NCI-H2029 treated with DMSO at 0.1 percent for 48 hours (cell line): ENCODE results near the gene GABARAP.

ENCODE experiments used
- DNase-seq: peaks from one replicate; lab custom pipeline; 2025; lab: John Stamatoyannopoulos, UW

GABARAP gene

DNA sequence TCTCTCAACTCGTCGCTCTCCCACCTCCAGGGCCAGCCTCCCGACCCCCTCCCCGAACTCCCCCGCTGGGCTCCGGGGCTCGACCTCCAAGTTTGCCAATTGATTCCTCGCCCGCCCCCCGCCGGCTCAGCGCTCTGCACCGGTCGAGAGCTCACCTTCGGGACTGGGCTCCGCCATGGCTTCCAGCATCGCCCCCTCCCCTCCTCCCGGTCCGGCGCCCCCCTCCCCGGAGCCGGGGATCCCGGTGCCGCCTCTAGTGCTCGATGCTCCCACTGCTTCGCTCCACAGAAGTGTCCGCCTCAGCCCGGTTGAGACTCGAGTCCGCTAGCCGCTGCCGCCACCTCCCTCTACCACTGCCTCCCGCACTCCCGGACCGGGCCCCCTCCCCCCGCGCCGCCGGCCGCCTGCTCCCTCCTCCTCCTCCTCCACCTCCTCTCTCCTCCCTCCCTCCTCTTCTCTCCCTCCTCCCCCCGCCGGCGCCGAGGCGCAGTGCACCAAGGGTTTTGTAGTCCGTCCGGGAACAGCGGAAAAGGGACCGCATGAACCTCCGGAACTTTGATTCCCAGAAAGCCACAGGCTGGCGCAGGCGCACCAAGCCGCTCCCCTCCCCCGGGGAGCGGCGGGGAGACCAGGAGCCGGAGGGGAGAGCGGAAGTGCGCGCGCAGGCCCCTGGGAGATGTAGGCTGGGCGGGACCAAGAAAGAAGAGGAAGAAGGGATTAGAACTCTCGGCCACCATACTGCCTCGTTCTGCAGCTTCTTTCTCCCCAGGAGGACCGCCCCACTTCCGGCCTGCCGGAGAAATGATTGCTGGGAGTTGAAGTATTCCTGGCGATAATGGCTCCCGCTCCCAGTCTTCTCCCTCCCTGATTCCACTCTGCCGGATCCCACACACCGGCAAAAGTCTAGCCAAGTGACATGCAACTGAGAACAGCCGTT lies 2.9 kb downstream of the GABARAP start, which contains the start of gene PHF23:
Gene PHF23 (minus strand): TSS at position 367 of the 937 bp plus-strand sequence. CDS start 178 bp downstream, at position 189.
- peak; percentile 90 for DNase-seq

DNA sequence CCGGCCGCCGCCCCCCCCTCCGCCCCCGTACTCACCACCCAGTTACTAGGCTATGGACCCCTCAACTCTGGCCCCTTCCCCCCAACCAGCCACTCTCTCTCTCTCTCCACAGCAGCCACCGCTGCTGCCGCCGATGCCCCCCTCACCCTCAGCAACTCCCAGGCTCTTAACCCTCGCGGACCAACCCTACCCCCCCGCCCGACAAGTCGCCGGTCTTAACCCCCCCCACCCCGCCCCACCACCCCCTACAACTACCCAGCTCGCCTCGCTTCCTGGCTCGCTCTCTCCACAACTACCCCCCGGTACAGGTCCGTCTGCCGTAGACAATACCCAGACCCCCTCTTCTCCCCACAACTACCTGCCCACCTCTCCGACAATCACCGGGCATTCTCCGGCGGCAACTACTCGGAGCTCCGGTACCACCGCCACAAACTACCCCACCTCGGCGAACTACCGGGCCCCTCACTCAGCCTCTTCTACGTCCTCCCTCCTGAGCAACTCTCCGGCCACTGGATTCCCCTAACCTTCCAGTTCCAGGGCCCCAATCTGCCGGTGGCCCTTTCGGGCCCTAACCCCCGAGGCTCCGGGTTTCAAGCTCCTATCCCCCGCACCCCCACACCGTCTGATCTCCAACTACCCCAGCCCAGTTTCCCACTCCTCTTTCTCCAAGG lies 3.7 kb downstream of the GABARAP start:
- no peak for DNase-seq

DNA sequence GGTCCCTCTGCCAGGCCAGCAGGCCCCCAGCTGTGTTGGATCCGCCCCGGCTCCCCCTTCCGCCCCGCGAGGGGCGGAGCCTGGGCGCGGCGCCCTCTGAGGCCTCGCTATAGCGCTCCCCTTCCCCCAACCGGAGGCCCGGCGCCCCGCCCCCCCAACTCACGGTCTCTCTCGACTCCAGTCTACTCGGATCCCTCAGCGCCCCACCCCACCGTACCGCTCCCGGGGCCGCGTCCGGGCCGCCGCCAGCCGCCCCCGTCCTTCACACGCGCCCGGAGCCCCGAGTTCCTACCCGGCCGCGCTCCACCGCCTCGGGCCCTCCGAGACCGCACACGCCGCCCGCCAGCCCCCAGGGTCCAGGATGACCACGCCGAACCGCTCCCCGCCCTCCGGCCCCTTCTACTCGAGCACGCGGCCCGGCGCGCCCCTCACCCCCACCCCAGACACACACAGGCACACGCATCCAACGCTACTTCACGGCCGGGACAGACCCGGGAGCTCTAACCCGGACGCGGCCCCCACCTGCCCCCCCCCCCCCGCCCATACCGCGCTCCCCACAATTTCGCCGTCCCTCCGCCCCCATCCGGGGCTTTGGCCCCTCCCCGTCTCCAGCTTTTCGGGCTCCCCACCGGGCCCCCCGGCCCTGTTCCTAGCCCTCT lies 4.4 kb downstream of the GABARAP start:
- no peak for DNase-seq

DNA sequence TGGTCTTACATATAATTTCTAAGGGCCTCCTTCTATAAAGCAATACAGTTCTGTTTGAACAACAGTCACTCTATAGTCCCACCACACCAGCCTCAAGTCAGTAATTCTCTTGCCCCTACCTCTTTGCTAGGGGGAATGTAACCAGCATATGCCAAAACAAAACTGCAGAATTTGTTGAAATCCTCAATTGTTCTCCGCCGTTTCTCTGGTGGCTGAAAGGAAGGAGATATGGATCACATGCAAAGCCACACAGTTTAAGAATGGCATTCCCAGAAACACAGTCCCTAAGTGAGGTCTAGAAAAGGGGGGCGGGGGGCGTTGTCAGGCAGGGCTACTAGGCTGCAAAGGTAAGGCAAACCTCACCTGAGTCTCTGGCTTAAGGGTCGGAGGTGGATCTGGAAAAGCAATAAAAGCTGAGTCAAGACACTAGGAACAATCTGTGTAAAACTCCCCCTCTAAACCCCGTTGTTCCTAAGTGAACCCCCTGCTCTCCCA lies 4.9 kb downstream of the GABARAP start:
- no peak for DNase-seq

DNA sequence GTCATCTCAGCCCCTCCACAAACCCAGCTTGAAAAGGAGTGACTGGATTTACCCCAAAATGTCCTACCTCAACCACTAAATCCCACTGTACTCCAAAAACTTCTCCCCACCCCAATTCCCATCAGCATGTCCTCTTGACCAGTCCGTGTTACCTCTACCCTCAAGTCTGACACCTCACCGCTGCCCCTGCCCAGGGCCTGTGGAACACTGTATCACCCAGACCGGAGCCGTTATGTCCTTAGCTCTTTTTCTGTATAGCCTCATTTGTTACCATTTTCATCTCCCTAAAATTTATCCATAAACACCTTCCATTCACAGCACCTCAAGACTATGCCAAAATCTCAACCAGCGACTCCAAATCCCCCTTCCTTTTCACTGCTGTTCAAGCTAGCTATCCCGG lies 5.4 kb downstream of the GABARAP start:
- DNase-seq: no peak

DNA sequence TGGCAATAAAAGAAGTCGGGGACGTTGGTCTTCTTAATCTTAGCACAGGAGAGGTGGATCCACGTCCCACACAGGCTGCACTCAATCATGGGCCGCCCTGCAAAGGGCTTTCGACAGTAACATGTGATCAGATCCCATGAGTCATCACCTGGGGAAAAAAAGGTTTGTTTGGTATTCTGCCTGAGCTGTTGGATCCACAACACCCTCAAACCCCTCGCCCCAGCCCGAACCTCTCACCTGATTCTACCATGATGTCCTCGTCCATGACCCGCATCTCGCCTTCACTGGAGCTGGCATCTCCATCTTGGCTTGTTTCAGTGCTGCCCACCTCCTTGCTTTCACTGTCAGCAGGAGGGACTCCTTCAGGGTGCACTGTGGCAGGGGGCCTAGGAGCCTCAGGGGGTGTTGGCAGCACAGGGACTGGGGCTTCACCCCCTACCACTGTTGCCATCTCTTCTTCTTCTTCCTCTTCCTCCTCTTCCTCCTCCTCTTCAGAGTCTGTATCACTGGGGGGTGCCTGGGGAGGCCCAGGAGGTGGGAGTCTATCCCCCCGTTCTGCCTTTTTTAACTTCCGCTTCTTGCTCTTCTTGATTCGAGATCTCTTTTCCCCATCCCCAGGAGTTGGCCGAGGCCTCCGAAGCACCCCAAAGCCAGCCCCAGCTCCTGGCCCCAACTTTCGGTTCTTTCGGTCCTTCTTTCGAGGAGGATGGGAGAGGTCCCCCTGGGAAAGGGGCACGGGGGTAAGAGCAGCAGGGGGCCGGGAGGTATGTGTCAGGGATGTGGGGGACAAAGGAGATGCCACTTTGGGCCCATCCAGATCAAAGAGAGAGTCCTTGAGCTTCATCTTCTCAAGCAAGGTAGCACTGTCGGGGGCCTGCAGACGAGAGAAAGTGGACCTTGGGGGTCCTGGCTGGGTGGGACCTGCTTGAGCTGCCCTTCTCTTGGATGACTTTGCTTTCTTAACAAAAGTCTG lies 6.3 kb downstream of the GABARAP start:
- no peak for DNase-seq

DNA sequence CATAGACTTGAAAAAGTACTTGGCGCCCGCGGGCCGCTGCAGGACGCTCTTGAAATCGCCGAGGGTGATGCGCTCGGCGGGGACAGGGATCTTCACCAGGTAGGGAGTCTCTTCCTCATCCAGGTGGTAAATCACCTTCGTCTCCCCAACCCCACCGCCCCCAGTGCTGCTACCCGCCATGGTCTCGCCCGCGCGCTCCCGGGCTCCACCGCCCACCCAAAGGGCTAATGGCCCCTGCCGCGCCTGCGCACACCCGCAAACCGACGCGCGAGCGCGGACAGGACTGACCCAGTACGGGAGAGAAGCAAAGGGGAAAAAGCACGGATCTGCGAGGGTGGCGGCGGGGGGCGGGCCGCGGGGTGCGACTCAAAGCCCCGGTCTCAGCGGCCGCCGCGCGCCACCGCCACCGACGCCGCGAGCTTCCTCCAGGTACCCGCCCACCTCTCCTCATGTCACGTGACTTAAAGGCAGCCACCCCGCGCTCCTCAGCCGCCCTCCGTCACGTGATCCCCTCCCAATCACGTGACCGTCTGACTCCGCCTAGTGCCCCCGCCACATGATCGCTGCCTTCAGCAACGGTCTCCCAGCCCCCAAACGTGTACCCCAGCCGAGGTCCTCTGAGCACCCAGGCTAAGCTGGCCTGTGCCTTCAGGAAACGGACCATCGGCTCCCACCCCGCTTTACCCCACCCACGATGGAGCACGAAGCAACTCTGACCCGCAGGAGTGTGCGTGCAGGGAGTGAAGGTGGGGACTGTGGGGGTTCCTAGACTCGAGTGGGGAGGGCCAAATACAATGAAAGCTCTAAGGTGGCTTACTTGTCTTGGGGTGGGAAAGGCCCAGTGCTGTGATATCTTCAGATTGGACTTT lies 7.9 kb downstream of the GABARAP start, which contains the start of gene DVL2:
Gene DVL2 (minus strand): TSS at position 435 of the 869 bp plus-strand sequence. CDS start 255 bp downstream, at position 180.
- peak; percentile 45 for DNase-seq

DNA sequence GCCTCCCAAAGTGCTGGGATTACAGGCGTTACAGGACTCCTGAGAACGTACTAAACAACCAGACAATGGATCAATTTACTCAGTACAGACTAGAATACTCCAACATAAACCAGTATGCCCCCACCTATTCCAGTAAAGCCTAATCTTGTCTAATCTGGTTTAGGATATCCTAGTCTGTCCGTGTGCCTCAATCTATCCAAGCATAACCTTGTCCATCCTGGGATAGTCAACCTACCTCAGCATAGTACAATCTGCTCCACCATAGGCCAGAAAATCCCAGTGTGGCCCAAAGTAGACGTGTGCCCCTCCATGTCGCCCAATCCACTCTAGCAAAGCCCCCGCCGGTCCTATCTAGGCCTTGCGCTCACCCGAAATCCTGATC lies 8.6 kb downstream of the GABARAP start:
- DNase-seq: no peak

DNA sequence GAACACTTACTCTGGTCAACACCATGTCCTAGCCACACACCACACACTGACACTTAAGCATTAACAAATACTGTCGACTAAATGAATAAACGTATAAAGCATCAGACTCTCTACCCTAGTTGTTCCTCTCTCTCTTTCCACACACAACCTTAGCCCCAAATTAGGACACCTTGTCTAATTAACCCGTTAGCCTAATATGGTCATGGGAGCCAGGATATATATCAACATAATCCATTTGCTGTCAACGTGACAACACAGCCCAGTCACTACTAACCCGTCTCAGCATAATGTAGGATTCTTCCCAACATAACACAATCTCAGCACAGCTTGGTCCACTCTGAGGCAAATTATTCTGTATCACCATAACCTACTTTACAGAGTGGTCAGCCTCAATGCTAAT lies 10.1 kb downstream of the GABARAP start:
- no peak for DNase-seq

DNA sequence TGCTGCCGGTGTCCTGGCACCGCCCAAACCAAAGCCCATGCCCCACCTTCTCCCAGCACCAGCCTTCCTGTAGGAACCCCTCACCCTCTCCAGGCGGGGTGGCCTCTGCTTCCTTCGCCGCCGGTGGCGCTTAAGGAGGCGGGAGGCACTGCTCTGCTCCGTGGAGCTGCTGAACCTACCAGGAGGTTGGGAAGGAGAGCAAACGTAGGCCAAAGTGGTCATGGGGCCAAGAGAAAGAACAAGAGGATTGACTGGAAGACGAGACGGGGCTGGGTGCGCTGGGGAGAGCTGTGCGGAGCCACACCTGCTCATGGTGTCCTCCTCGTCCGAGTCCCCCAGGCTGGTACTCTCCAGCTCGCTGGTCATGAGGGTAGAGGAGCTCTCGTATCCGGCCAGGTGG lies 12.7 kb downstream of the GABARAP start:
- DNase-seq: no peak

DNA sequence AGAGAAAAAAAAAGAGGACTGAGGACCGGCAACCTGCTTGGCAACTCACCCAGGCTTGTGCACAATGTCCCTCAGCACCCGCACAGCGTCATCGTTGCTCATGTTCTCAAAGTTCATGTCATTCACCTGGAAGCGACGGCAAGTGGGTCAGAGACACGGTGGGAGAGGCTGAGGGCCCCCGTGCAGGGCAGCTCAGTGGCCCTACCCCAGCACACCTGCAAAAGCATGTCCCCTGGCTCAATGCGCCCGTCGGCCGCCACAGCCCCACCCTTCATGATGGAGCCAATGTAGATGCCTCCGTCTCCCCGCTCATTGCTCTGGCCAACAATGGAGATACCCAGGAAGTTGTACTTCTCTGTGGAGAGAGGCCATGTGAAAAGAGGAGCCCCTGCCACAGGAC lies 13.3 kb downstream of the GABARAP start:
- no peak for DNase-seq

DNA sequence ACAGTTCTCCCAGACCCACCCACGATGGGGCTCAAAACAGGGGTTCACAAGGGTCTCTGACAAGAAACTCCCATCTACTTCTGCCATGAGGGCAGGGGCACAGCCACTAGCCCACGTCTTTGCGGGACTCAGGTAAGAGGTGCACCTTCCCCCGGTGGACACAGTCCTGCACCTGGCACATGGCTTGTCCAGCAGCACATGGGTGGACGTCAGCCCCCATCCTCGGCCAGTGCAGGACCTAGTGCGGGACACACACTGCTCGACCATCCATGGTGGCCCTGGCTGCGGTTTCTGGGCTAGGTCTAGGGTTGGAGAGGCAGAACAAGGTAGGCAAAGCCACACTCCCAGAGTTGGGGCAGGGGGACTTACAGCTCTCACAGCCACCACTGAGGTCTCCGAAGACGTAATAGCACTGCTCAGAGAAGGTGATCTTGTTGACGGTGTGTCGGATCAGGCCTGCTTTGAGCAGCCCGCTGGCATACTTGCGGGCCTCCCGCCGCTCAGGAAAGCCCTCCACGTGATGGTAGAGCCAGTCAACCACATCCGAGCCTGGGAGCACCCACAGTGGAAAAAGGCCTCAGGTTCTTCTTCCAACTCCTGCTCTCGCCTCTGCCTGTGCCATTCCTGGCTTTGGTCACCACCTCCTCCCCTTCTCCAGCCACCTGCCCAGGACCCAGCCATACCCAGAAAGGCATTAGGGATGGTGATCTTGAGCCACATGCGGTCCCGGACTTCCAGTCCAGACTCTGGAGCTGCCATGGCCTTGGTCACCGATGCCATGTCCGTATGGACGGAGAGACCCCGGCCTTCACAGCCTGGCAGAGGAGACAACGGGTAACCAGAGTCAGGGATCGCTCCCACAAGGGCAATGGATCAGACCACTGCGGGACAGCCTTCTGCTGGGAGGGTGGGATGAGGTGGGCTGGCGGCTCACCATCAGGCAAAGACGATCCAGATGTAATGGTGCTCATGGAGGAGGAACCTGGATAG lies 15.2 kb downstream of the GABARAP start:
- DNase-seq: no peak

DNA sequence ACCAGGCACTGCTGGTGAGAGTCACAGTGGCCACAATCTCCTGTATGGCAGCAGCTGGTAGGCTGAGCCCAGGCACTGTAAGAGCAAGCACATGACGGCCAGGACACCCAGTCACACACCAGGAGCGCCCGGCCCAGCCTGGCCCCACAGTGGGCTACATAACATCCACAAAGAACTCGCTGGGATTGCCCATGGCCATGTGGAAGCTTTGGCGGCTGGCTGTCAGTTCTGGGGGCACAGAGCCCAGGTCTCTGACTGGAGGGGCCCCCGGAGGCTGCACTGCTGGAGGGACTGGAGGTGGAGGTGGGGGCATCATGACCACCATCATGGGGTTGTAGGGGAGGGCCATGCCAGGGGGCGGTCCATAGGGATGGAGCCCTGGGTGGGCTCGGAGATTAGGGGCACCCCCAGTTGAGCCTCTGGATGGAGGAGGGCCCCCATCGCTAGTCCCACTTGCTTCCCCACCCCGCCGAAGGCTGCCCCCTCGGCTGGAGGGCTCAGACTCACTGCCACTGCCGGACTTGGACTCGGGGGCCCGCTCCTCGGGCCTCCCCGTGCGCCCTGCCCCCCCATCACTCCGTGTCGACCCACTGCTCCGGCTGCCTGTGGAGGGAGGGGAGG lies 16.4 kb downstream of the GABARAP start:
- no peak for DNase-seq

DNA sequence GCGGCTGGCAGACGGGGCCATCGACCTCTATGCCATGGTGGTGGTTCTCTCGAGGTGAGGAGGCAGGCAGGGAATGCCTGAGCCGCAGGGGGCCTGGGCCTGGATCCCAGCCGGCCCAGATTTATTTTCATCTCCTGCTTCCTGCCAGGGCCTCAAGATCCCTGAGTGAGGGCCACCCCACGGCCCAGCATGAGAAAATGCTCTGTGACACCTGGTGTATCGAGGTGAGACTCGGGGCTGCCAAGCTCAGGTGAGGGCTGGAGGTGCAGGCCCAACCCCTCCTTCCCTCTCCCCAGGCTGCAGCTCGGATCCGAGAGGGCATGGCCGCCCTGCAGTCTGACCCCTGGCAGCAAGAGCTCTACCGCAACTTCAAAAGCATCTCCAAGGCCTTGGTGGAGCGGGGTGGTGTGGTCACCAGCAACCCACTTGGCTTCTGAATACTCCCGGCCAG lies 17.6 kb downstream of the GABARAP start:
- no peak for DNase-seq

DNA sequence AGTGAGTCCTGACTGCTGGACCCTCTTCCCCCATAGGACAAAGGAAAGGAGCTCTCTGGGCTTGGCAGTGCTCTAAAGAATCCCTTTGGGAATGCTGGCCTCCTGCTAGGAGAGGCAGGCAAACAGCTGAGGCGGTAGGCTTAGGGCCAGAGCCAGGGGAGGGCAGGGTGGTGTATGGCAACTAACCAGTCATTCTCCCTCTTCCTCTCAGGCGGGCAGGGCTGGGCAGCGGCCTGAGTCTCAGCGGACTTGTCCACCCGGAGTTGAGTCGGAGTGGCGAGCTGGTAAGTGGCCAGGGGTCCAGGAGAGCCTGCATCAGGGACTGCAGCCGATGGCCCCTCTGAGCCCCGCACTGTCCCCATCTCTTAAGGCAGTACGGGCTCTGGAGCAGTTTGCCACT lies 18.1 kb downstream of the GABARAP start:
- DNase-seq: no peak

DNA sequence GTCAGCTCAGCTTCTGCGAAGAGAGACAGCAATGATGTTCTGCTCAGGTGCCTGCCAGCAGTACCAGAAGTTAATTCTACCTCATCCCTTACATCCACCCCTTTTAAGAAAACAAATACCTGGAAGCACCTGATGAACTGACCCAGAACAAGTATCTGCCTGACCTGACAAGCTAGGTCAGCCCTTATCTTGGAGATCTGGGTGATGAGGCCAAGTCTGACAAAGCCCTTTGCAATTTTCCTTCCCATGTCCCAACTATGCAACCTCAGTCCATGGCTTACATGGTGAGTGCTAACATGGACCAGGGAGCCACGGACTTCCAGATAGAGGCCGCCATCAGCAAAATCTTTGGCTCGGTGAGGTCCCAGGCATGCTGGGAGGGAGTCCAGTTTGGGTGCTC lies 18.9 kb downstream of the GABARAP start:
- DNase-seq: no peak

DNA sequence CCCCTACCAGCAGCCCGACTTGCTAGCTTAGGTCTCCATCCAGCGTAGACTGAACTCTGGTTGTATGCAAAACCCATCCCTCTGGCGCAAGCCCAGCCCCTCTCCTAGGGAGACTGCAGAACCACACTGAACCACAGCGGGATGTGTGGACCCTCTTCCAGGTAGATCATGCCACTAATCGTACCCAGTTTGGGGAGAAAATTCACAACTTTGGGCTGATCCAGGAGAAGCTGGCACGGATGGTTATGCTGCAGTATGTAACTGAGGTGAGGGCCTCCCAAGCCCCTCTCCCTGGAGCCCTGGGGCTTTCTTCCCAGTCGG lies 19.3 kb downstream of the GABARAP start:
- DNase-seq: no peak

DNA sequence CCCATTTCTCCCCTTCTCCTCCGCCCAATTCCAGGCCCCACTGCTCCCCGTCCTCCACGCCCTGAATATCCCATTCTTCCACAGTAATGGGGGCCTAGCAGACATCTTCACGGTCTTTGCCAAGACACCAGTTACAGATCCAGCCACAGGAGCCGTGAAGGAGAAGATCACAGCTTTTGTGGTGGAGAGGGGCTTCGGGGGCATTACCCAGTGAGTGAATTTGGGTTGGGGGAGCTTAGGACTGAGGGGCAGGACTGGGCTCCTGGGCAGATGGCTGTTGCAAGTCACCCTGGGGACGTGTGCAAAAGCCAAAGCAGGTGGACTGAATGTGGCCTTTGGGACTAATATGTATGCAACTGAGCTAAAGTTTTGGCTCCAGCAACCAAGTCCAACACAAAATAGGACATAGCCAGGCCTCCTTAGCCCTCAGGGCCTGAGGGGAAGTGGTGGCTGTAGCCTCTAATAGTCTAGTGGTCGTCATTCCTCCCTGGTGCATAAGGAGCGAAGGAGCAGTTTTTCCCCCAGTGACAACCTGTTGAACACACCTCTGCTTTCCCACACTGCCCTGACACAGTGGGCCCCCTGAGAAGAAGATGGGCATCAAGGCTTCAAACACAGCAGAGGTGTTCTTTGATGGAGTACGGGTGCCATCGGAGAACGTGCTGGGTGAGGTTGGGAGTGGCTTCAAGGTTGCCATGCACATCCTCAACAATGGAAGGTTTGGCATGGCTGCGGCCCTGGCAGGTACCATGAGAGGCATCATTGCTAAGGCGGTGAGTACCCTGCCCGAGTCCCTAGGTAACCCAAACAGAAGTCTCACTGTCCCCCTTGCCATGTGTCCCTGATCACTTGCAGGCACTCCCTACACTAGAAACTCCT lies 19.9 kb downstream of the GABARAP start:
- no peak for DNase-seq
